ENCODE results near the gene INTS11.
"Not testable (repeated sequence)": the region's sequence is repeated elsewhere in the genome, so short reads cannot be mapped to it uniquely, and the experiment has no call there.

INTS11 gene

GRCh38 chr1:1324524-1325287 lies at the start of gene INTS11, which contains the start of gene CPTP:
Gene INTS11 (minus strand): TSS chr1:1324660. CDS start chr1:1324608, 52 bp downstream.
Gene CPTP (plus strand): TSS chr1:1324802. CDS start chr1:1326911, 2,109 bp downstream.
- FAIRE-seq = no peak

- no peak for FAIRE-seq
Measured at GRCh38 chr1:1373815-1374588, 49.5 kb upstream of the INTS11 start.

GRCh38 chr1:1373051-1373814 lies 48.8 kb upstream of the INTS11 start:
- no peak for FAIRE-seq

GRCh38 chr1:1371746-1372711 lies 47.6 kb upstream of the INTS11 start:
- FAIRE-seq = no peak

GRCh38 chr1:1371364-1371745 lies 46.9 kb upstream of the INTS11 start:
- FAIRE-seq = no peak

- FAIRE-seq = no peak
Measured at GRCh38 chr1:1370771-1371300, 46.4 kb upstream of the INTS11 start.

GRCh38 chr1:1370094-1370493 lies 45.6 kb upstream of the INTS11 start:
- FAIRE-seq = not testable (repeated sequence)

- FAIRE-seq = no peak
Measured at GRCh38 chr1:1367315-1367714, 42.9 kb upstream of the INTS11 start.

- no peak for FAIRE-seq
Measured at GRCh38 chr1:1366699-1367066, 42.2 kb upstream of the INTS11 start.

- no peak for FAIRE-seq
Measured at GRCh38 chr1:1365875-1366698, 41.6 kb upstream of the INTS11 start.

GRCh38 chr1:1364266-1364665 lies 39.8 kb upstream of the INTS11 start:
- FAIRE-seq = no peak

GRCh38 chr1:1361982-1362423 lies 37.5 kb upstream of the INTS11 start:
- FAIRE-seq = no peak

- FAIRE-seq = no peak
Measured at GRCh38 chr1:1361233-1361981, 36.9 kb upstream of the INTS11 start.

GRCh38 chr1:1360506-1361169 lies 36.2 kb upstream of the INTS11 start:
- FAIRE-seq = no peak

- no peak for FAIRE-seq
Measured at GRCh38 chr1:1359664-1360468, 35.4 kb upstream of the INTS11 start.

- FAIRE-seq = no peak
Measured at GRCh38 chr1:1359308-1359663, 34.8 kb upstream of the INTS11 start.

- peak; percentile 59 for FAIRE-seq
Measured at GRCh38 chr1:1358433-1359271, 34.2 kb upstream of the INTS11 start, which contains the start of gene MXRA8. Gene MXRA8 (minus strand): TSS chr1:1358555. CDS start chr1:1358504, 51 bp downstream.
